ENCODE results near the gene ATP6V0A1. TPM values are rescaled to one million over a fixed set of nuclear protein-coding genes. Genes with fewer than 3 reads are reported as not detected.
A peak's percentile ranks its signal among the peaks of the same experiment; 100 is the strongest.

ATP6V0A1 gene
- total and polyA plus RNA-seq, 4 donors, result 44.4 to 203 (median 74.5) TPM

GRCh38 chr17:42509841-42510240 lies 51.2 kb downstream of the ATP6V0A1 start:
- H3K4me1 ChIP-seq (ENCODE audit: control insufficient read depth in 5 of 5, insufficient read depth in 5 of 5, low read length in 5 of 5), result peaks cover 0 to 8% (median 0%) of the 10 kb centered on the region in 5 donors
- no peak for TF ChIP-seq CTCF (IDR thresholded peaks at IDR 0.05; ENCODE audit: control extremely low read depth, extremely low read depth)
- H3K36me3 ChIP-seq (ENCODE audit: control insufficient read depth in 4 of 4, insufficient read depth in 4 of 4, low read length in 4 of 4), result peaks cover 19 to 45% (median 26%) of the 10 kb centered on the region in 4 donors

DNA sequence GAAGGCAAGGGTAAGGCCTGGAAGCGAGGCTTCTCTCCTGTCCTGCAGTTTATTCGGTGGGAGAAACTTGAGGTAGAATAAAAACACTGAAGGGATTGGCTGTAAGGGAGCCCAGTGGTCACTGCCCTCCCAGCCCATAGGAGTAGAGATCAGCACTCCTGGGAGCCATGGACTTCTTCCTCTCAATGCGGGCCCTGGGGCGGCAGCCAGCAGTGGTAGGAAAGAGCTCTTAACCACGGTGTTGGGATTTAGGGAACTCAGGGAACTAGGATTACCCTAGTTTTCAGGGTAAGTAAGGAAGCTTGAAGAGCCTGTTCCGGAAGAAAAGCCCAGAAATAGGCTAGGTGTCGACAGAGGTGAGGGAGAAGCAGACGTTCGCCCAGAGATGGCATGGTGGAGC lies 53.6 kb downstream of the ATP6V0A1 start:
- DNase-seq (no peak), ATAC-seq (ENCODE audit: insufficient read depth, low FRiP score) (no peak)
- H3K27ac ChIP-seq (ENCODE audit: low read depth in 1 of 2, low read length in 1 of 2), result peak overlapping the region in 1 of 2 donors; percentile 73
- H3K4me1 ChIP-seq (ENCODE audit: control insufficient read depth in 5 of 5, insufficient read depth in 5 of 5, low read length in 5 of 5), result peaks cover 0 to 10% (median 0%) of the 10 kb centered on the region in 5 donors
- H3K36me3 ChIP-seq (ENCODE audit: control insufficient read depth in 4 of 4, insufficient read depth in 4 of 4, low read length in 4 of 4), result peaks cover 16 to 47% (median 29%) of the 10 kb centered on the region in 4 donors
- TF ChIP-seq CTCF (IDR thresholded peaks at IDR 0.05; ENCODE audit: control extremely low read depth, extremely low read depth), result no peak
- H3K9ac ChIP-seq (ENCODE audit: insufficient read depth in 1 of 2, low read length in 2 of 2), result no peak overlapping the region
- no peaks in the 10 kb centered on the region for H3K9me3 ChIP-seq (ENCODE audit: control insufficient read depth in 4 of 4, insufficient read depth in 3 of 4, low read length in 3 of 4)
- WGBS, 2 donors, result 88 to 91% methylated on average over 9 of the region's 9 CpGs
- no peak overlapping the region for H3K4me3 ChIP-seq
- no peaks in the 10 kb centered on the region for H3K27me3 ChIP-seq (ENCODE audit: control insufficient read depth in 3 of 3, insufficient read depth in 3 of 3, low read length in 2 of 3)

More at GRCh38 chr17:42509841-42510240, 51.2 kb downstream of the ATP6V0A1 start:
- H3K4me3 ChIP-seq, result no peak overlapping the region
- no peak for ATAC-seq (ENCODE audit: insufficient read depth, low FRiP score)
- 74 to 79% methylated on average over 2 of the region's 2 CpGs for WGBS, 2 donors
- no peaks in the 10 kb centered on the region for H3K27me3 ChIP-seq (ENCODE audit: control insufficient read depth in 3 of 3, insufficient read depth in 3 of 3, low read length in 2 of 3)
- DNase-seq, result no peak
- no peak overlapping the region for H3K9ac ChIP-seq (ENCODE audit: insufficient read depth in 1 of 2, low read length in 2 of 2)
- H3K9me3 ChIP-seq (ENCODE audit: control insufficient read depth in 4 of 4, insufficient read depth in 3 of 4, low read length in 3 of 4), result no peaks in the 10 kb centered on the region
- H3K27ac ChIP-seq (ENCODE audit: low read depth in 1 of 2, low read length in 1 of 2), result no peak overlapping the region

DNA sequence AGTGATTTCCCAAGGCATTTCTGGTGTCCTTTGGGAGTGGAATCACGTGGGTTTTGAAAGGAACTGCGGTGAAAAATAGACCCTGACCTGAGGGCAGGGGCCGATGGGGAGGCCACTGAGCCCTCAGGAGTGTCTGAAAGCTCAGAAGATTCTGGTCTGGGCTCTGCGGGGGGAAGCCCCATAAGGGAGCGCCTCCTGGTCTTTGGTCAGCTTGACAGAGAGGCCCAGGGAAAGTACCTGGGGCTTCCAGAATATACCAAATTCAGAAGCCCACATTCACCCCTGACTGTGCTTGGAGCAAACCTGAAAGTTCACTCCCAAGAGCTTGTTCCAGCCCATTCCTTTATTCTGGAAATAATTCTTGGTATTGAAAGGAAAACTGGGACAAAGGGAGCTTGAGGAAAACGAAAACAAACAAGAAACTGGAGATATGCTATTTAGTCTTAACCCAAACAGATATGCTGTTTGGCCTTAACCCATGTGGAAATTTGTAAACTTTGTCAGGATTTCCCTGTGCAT lies 54.1 kb downstream of the ATP6V0A1 start:
- H3K27me3 ChIP-seq (ENCODE audit: control insufficient read depth in 3 of 3, insufficient read depth in 3 of 3, low read length in 2 of 3), result no peaks in the 10 kb centered on the region
- peaks cover under 1 to 12% (median 3%) of the 10 kb centered on the region in 5 donors for H3K4me1 ChIP-seq (ENCODE audit: control insufficient read depth in 5 of 5, insufficient read depth in 5 of 5, low read length in 5 of 5)
- peak overlapping the region in 1 of 2 donors; percentile 73 for H3K27ac ChIP-seq (ENCODE audit: low read depth in 1 of 2, low read length in 1 of 2)
- WGBS, 2 donors, result 73 to 85% methylated on average over 6 of the region's 6 CpGs
- no peak for TF ChIP-seq CTCF (IDR thresholded peaks at IDR 0.05; ENCODE audit: control extremely low read depth, extremely low read depth)
- H3K9me3 ChIP-seq (ENCODE audit: control insufficient read depth in 4 of 4, insufficient read depth in 3 of 4, low read length in 3 of 4), result no peaks in the 10 kb centered on the region
- DNase-seq, result no peak
- no peak overlapping the region for H3K4me3 ChIP-seq
- ATAC-seq (ENCODE audit: insufficient read depth, low FRiP score), result no peak
- H3K36me3 ChIP-seq (ENCODE audit: control insufficient read depth in 4 of 4, insufficient read depth in 4 of 4, low read length in 4 of 4), result peaks cover 11 to 45% (median 26%) of the 10 kb centered on the region in 4 donors
- no peak overlapping the region for H3K9ac ChIP-seq (ENCODE audit: insufficient read depth in 1 of 2, low read length in 2 of 2)

- no peak for TF ChIP-seq CTCF (IDR thresholded peaks at IDR 0.05; ENCODE audit: control extremely low read depth, extremely low read depth)
- peaks cover 5 to 40% (median 22%) of the 10 kb centered on the region in 4 donors for H3K36me3 ChIP-seq (ENCODE audit: control insufficient read depth in 4 of 4, insufficient read depth in 4 of 4, low read length in 4 of 4)
- 95 to 96% methylated on average over 11 of the region's 11 CpGs for WGBS, 2 donors
These were observed 55.0 kb downstream of the ATP6V0A1 start for GRCh38 chr17:42513686-42514085.

More at GRCh38 chr17:42513686-42514085, 55.0 kb downstream of the ATP6V0A1 start:
- Histone ChIP-seq H3K9me3 (ENCODE audit: control insufficient read depth in 4 of 4, insufficient read depth in 3 of 4, low read length in 3 of 4) (no peaks in the 10 kb centered on the region), H3K9ac (ENCODE audit: insufficient read depth in 1 of 2, low read length in 2 of 2) (no peak overlapping the region), H3K27ac (ENCODE audit: low read depth in 1 of 2, low read length in 1 of 2) (no peak overlapping the region), H3K27me3 (ENCODE audit: control insufficient read depth in 3 of 3, insufficient read depth in 3 of 3, low read length in 2 of 3) (no peaks in the 10 kb centered on the region), H3K4me3 (no peak overlapping the region), H3K4me1 (ENCODE audit: control insufficient read depth in 5 of 5, insufficient read depth in 5 of 5, low read length in 5 of 5) (peaks cover 7 to 18% (median 12%) of the 10 kb centered on the region in 5 donors)
- DNase-seq, result no peak
- ATAC-seq (ENCODE audit: insufficient read depth, low FRiP score), result no peak
